Activated naive CD4-positive, alpha-beta T cell treated with Interleukin-2 at 50 U/mL for 16 hours (primary cell): ENCODE measurements around the gene AK5.
"Not testable (repeated sequence)": the region's sequence is repeated elsewhere in the genome, so short reads cannot be mapped to it uniquely, and the experiment has no call there.

Source experiments
- DNase-seq: peaks from one replicate; pipeline ENCODE4 v3.0.0-alpha.2; 2020

The AK5 gene

DNA sequence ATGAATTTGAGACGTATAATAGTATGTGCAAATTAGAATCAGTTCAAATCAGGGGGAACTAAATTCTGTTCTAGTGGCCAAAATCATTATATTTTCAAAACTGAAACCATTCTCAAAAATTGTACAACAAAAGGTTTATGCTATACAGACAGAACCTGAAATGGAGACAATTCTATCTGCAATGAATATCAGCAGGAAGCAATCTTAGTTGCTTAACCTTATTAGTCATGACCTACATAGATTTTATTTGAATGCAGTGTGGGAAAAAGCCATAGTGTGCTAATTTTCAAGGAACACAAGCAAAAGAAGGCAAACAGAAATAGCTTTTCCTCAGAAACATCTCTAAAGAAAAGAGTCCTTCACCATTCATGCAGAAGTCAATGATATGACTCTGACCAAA lies 6.5 kb downstream of the AK5 start:
- no peak for DNase-seq

DNA sequence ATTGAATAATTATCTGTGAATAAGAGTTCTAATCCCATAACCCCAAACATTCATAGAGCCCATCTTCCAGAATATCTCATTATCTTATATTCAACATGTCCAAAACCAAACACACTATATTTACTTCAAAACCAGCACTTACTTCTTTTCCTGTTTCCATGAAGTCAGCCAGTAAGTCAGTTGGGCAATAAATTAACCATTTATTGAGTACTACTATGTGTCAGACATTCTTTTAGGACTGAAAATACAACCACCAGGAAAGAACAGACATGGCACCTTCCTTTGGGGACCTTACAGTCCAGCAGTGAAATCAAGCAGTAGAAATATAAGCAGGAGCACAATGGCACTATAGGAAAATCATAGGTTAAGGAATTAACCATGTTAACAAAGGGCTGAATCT lies 8.8 kb downstream of the AK5 start:
- DNase-seq = no peak

DNA sequence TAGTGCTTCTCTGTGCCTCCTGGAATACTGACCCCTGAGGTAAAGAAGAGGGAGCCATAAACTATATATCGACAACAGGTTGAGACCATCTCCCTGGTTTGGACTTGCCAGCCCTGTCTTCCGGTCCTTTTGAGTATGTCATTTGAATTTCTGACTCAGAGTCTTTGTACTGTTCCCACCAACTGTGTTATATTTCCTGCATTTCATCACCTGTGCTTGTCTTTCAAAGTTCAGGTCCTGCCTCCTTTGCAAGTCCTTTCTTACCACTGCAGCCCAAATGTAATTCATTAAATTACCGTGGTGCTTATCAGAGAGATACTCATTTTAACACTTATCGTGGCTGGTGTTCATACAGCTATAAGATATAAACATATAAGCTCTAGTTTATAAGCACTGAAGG lies 10.7 kb downstream of the AK5 start:
- no peak for DNase-seq

DNA sequence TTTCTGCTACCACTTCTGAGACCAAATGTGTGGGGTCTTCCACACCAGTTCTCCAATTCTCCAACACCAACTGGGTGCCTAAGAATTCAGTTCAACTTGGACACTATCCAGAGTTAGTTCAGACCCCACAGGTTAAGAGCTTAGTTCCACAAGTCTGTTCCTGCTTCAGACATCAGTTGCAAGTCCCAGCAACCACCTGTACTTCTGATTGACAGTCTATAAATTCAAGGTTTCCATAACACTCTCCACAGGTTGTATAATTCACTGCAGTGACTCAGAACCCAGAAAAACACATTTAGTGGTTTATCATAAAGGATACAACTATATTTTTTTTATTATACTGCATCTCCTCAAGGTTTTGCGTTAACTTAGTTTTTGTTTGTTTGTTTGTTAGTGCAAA lies 18.7 kb downstream of the AK5 start:
- no peak for DNase-seq

- DNase-seq = no peak
Measured at GRCh38 chr1:77303387-77303786, 21.6 kb downstream of the AK5 start.

- no peak for DNase-seq
Measured at GRCh38 chr1:77308889-77309621, 27.2 kb downstream of the AK5 start.

GRCh38 chr1:77310924-77311323 lies 29.1 kb downstream of the AK5 start:
- DNase-seq = no peak

DNA sequence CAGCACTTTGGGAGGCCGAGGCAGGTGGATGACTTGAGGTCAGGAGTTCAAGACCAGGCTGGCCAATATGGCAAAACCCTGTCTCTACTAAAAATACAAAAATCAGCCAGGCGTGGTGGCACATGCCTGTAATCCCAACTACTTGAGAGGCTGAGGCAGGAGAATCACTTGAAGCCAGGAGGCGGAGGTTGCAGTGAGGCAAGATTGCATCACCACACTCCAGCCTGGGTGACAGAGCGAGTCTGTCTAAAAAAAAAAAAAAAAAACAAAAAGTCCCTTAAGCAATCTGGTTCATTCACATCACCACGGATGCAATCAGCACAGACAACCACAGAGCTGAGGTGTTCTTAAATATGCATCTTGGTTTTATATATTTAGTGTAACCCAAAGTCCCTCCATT lies 30.5 kb downstream of the AK5 start:
- DNase-seq = not testable (repeated sequence)

- DNase-seq = peak; percentile 5
Measured at GRCh38 chr1:77313491-77313890, 31.7 kb downstream of the AK5 start.

DNA sequence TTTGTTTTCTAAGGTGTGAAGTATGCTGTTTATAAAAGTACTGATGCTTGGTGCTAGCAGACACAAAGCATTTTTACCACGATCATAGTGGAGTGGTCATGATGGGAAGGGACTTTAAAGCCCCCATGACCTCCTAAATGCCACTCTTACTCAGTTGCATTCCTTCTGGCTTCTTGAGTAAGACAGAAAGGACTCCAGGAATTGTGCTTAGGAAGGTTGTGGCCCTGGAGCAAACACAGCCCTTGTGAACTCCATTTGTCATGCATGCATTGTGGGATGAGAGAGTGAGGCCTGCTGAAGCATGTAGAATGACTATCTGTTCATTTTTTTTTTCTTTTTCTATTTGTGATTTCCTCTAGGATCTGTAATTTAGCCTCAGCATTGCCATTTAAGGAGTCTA lies 34.2 kb downstream of the AK5 start:
- no peak for DNase-seq

- DNase-seq = no peak
Measured at GRCh38 chr1:77316966-77317365, 35.1 kb downstream of the AK5 start.

DNA sequence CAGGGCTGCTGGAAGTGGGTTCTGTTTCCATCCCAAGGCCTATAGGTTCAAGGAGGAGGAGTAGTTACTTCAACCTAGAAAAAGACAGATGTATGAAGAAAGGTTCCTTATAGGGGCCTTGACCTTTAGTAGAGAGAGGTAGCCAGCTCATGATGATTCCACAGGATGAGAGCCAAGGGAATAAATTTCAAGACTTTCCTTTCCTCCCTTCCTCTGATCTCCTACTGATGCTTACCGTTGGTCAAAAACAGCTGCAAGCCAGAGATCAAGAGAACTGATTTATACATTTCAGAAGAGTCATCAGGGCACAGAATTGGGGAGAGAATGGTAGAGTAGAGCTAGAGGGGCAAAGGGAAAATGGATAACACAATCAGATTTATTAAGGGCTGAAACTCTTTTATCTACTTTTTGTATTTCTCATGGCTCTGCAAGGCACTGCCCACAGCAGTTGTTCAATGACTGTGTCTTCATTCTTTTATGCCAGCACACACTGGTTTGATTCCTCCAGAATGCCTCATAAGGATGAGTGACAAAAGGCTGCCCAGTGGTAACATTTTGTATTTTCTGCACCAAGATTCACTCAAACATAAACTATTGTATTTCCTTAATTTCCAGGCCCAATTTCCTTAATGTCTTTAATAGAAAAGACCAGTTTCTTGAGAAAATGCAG lies 37.4 kb downstream of the AK5 start:
- no peak for DNase-seq

DNA sequence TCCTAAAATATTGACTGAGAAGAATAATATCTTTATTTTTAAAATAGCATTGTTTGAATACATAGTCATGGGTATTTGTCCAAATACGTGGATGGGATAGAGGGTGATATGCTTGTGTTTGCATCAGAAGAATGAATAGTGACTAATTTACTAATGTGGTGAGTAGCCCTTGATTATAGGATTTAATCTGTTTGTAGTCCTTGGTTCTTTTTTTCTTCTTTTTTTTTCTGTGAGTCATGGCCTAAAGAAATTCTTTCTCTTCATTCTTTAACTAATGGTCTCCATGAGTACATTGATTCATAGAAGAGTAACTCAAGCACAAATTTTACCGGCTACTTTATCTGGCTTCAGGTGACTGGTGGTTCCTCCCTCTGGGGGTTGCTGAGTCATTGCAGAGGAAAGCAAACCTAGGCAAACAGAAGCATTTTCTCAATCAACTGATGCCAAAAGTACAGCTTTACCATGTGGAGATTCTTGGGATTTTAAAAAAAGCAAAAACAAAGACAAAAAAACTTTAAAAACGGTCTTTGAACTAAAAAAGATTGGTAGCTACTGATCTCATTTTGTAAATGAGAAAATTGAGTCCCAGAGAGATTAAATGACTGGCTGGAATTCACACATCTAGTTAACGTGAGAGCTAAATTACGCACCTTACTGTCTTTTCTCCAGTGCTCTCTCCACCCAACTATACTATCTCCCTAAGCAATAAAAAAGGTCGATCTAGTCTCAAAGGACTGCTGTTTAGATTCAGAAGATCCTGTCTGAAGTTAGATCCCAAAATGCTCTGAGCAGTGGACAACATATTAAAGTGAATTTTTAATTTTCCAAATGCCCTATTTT lies 40.5 kb downstream of the AK5 start:
- DNase-seq = no peak

- no peak for DNase-seq
Measured at GRCh38 chr1:77333501-77333900, 51.7 kb downstream of the AK5 start.

- DNase-seq = no peak
Measured at GRCh38 chr1:77336729-77337128, 54.9 kb downstream of the AK5 start.

DNA sequence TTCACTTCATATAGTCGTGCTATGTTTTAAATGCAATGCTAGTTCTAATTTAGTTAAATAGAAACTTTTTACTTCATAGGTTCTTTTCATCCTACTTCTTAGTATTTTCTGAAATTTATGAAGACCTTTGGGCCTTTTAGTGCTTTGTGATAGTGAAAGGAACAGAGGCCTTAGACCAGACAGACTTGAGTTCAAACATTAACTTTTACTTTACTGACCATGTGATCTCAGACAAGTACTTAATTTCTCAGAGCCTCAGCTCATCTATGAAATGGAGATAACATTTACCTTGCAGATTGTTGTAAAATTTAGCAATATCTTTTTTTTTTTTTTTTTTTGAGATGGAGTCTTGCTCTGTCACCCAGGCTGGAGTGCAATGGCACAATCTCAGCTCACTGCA lies 57.5 kb downstream of the AK5 start:
- DNase-seq = no peak

DNA sequence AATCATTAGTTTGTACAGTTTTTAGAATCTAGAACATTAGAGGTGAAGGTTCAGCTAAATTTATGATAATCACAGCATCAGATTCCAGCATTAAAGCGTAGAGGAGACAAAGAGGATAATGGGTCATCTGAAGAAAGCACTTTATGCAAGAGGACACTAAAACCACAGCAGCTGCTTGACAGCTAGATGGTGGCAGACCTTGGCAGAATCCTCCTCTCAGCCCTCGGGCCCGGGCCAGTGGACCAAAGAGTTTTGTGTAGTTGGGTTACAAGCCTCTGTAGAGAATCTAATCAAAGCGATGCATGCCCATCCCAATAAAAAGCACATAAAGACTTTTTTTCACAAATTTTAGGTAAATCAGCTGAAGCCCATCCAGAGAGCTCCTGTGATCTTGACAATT lies 59.4 kb downstream of the AK5 start:
- DNase-seq = no peak

DNA sequence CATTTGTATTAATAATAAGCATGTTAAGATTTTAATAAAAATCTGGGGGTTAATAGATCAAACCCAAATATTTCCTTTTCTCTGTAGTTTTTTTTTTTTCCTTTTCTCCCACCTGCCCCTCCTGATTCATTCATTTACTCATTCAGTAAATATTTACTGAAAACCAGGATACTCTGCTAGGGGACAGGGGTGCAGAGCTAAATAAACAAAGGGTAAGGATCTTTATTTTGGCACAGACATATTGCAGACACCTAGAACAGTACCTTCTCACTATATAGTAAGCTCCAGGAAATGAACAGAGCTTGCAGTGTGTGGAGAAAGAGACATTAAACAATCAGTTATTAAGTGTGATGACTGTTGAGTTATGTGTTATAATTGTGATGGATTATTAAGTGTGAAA lies 60.9 kb downstream of the AK5 start:
- DNase-seq = no peak

- DNase-seq = no peak
Measured at GRCh38 chr1:77347646-77348045, 65.8 kb downstream of the AK5 start.

DNA sequence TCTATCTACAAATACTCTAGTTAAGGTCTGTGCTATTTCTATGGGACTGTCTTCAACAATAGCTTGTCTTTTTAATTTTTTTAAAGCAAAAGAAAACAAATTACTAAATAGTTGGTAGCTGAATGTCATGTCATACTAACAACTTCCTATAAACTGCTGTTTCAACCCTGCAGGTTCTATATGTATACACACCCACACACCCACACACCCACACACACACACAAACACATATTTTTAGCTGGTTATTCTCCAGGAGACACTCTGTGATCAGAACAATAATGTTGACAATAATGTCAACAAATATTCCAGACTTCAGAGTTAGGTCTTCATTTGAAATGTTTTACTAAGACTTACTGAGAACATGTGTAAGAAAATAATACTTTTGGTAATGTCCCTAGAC lies 66.7 kb downstream of the AK5 start:
- no peak for DNase-seq

- DNase-seq = no peak
Measured at GRCh38 chr1:77349275-77349674, 67.5 kb downstream of the AK5 start.

GRCh38 chr1:77350012-77350770 lies 68.4 kb downstream of the AK5 start:
- no peak for DNase-seq

DNA sequence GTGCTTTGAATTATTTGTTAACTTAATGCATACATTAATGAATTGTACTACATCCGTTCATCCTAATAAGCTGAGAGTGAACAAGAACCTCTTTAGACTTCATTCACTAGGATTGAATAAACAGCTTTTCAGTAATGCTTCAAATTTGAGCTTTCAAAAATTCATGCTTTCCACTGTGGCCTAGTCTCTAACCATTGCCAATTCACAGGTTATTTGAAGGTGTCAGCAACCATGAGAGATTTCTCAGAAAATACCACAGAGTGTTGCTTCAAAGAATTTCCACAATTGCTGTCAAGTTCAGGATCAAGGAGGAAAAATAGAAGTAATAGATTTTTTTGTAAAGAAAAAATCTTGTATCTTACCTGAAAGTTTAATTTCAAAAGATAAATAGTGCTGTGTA lies 72.7 kb downstream of the AK5 start:
- DNase-seq = no peak
